Spleen (tissue), 11 donors: ENCODE measurements around the gene MYO1D. TPM values are rescaled to one million over a fixed set of nuclear protein-coding genes. Genes with fewer than 3 reads are reported as not detected.

Source experiments
- DNase-seq: peaks from one replicate; pipeline ENCODE4 v3.0.0-alpha.2; 2020
- H3K27ac ChIP-seq, 8 donors: fragments of 200-600 bp; sonication (generic) in 7 of 8; 1 replicate in 4 of 8; 2 replicates in 4 of 8; pipeline versions ENCODE4 v1.5.0 to v1.8.0; 2016 to 2021; ENCODE audit warnings: inconsistent platforms in 4 of 8, mild to moderate bottlenecking in 4 of 8, moderate library complexity in 1 of 8
- H3K27me3 ChIP-seq, 7 donors: fragments of 200-600 bp; sonication (generic) in 6 of 7; replicated peaks in 1 of 7; 1 replicate in 4 of 7; 2 replicates in 3 of 7; pipeline versions ENCODE4 v1.5.0 to v1.8.0; 2016 to 2021; ENCODE audit warnings: inconsistent platforms in 3 of 7, mild to moderate bottlenecking in 1 of 7
- H3K36me3 ChIP-seq, 6 donors: fragments of 200-600 bp; sonication (generic) in 5 of 6; 1 replicate in 4 of 6; 2 replicates in 2 of 6; pipeline versions ENCODE4 v1.5.0 to v1.8.0; 2016 to 2021; ENCODE audit warnings: inconsistent platforms in 2 of 6
- H3K4me1 ChIP-seq, 6 donors: fragments of 200-600 bp; sonication (generic) in 5 of 6; 1 replicate in 3 of 6; 2 replicates in 3 of 6; pipeline versions ENCODE4 v1.5.0 to v1.8.0; 2016 to 2021; ENCODE audit warnings: inconsistent platforms in 3 of 6
- H3K4me3 ChIP-seq, 8 donors: fragments of 200-600 bp; sonication (generic) in 7 of 8; 1 replicate in 4 of 8; 2 replicates in 4 of 8; pipeline versions ENCODE4 v1.5.0 to v1.8.0; 2016 to 2021; ENCODE audit warnings: inconsistent platforms in 4 of 8, mild to moderate bottlenecking in 4 of 8, moderate library complexity in 2 of 8
- H3K9me3 ChIP-seq, 8 donors: fragments of 200-600 bp; sonication (generic) in 7 of 8; 1 replicate in 4 of 8; 2 replicates in 4 of 8; pipeline versions ENCODE4 v1.5.0 to v1.8.0; 2016 to 2021; ENCODE audit warnings: inconsistent platforms in 4 of 8
- POLR2A ChIP-seq, 3 donors: fragments of 450-650 bp; IDR thresholded peaks; one replicate each; pipeline ENCODE4 v1.5.1; 2017; ENCODE audit warnings: antibody characterized with exemption in 3 of 3, mild to moderate bottlenecking in 1 of 3
- POLR2AphosphoS5 ChIP-seq, 3 donors: sonication (generic); formaldehyde crosslinking; IDR thresholded peaks; one replicate each; pipeline ENCODE4 v1.5.1; 2017; ENCODE audit warnings: antibody characterized with exemption in 3 of 3
- WGBS, 5 donors: extraction: QIAGEN DNeasy Blood & Tissue Kit in 3 of 5; methylation state at CpG; one replicate each; pipeline versions ENCODE4 v1.1.5 to v1.1.7; 2013 to 2018; 5-methylcytosine and 5-hydroxymethylcytosine counted together
- intact Hi-C: fragments of 100-400 bp; cut with DNase I; formaldehyde crosslinking; loops from one replicate; pipeline ENCODE4 v1.15.0; 2023; ENCODE audit warnings: low total_unique reads
- polyA plus RNA-seq, 3 donors: library from polyadenylated mRNA; stranded (reverse); fragments of 200-250 nt; gene quantifications; one replicate each; pipeline ENCODE4 v1.2.1, GENCODE V29; 2013
- total RNA-seq, 7 donors: library from RNA; depleted of rRNA in 3 of 7; stranded (reverse); fragments of >200 nt in 3 of 7; fragmentation: NEBNext Ultra II Directional in 4 of 7; extraction: Animal tissue kit (Norgen Biotek cat#: 25700) in 4 of 7; gene quantifications; one replicate each; pipeline versions ENCODE4 v1.1.0 to v1.2.1, GENCODE V29; 2016 to 2021
- TF ChIP-seq, protein P1 (sequence below), 11 experiments: fragments of 200-600 bp in 7 of 11; fragments of 450-650 bp in 4 of 11; sonication (generic) in 4 of 11; IDR thresholded peaks in 8 of 11; conservative IDR thresholded peaks in 3 of 11; 1 replicate in 7 of 11; 2 replicates in 4 of 11; pipeline versions ENCODE4 v1.4.0 to v1.8.0; 2016 to 2021; ENCODE audit warnings: antibody characterized with exemption in 11 of 11, inconsistent platforms in 4 of 11, mild to moderate bottlenecking in 1 of 11
- donor health status: healthy with polysubstance abuse.
- donor health status: DM: no; HTN: no; CAD: no; lungs with moderate emphysema.
- donor health status: DM: no; HTN: no; CAD: no.
- donor health status: Bipolar disorder and iron deficiency.
- donor health status: healthy.
- donor health status: DM: no; HTN: no; CAD: no.
- donor health status: DM: yes; HTN: yes; CAD: no.

Gene MYO1D
- total and polyA plus RNA-seq, 10 donors: 2.3 to 36.4 (median 23.4) TPM

- H3K9me3 ChIP-seq: no peaks in the 10 kb centered on the region
- peak; percentile 41 to 66 (median 52) for TF ChIP-seq POLR2AphosphoS5 (IDR thresholded peaks at IDR 0.05)
- no peak for TF ChIP-seq POLR2A (IDR thresholded peaks at IDR 0.05)
- peak; percentile 86 for DNase-seq
- 53 to 72% (median 71%) methylated on average over 15 to 21 of the region's 21 CpGs for WGBS, 5 donors
- peaks cover 53 to 94% (median 90%) of the 10 kb centered on the region in 6 donors for H3K4me1 ChIP-seq
- no peaks in the 10 kb centered on the region for H3K27me3 ChIP-seq
- peak overlapping the region in 4 of 8 donors; percentile 4 to 88 (median 38) for H3K4me3 ChIP-seq
- peak overlapping the region; percentile 61 to 92 (median 74) for H3K27ac ChIP-seq
- peaks cover 0 to 40% (median 11%) of the 10 kb centered on the region in 6 donors for H3K36me3 ChIP-seq
- intact Hi-C loops: no loop called here
Measured at GRCh38 chr17:32491371-32492263, 385.3 kb downstream of the MYO1D start.

- peak; percentile 80 for DNase-seq
- TF ChIP-seq, protein P1, sequence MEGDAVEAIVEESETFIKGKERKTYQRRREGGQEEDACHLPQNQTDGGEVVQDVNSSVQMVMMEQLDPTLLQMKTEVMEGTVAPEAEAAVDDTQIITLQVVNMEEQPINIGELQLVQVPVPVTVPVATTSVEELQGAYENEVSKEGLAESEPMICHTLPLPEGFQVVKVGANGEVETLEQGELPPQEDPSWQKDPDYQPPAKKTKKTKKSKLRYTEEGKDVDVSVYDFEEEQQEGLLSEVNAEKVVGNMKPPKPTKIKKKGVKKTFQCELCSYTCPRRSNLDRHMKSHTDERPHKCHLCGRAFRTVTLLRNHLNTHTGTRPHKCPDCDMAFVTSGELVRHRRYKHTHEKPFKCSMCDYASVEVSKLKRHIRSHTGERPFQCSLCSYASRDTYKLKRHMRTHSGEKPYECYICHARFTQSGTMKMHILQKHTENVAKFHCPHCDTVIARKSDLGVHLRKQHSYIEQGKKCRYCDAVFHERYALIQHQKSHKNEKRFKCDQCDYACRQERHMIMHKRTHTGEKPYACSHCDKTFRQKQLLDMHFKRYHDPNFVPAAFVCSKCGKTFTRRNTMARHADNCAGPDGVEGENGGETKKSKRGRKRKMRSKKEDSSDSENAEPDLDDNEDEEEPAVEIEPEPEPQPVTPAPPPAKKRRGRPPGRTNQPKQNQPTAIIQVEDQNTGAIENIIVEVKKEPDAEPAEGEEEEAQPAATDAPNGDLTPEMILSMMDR (IDR thresholded peaks at IDR 0.05 in 8 of 11, conservative IDR thresholded peaks at IDR 0.05 in 3 of 11): no peak
- TF ChIP-seq POLR2A (IDR thresholded peaks at IDR 0.05) (no peak), POLR2AphosphoS5 (IDR thresholded peaks at IDR 0.05) (peak in 2 of 3 donors; percentile 25 to 68)
- 80 to 90% (median 81%) methylated on average over 14 to 16 of the region's 16 CpGs for WGBS, 5 donors
- Histone ChIP-seq H3K9me3 (no peaks in the 10 kb centered on the region), H3K36me3 (peaks cover 0 to 40% (median 11%) of the 10 kb centered on the region in 6 donors), H3K27me3 (no peaks in the 10 kb centered on the region), H3K4me3 (peak overlapping the region; percentile 0 to 88 (median 67)), H3K27ac (peak overlapping the region in 7 of 8 donors; percentile 13 to 92 (median 75)), H3K4me1 (peaks cover 46 to 91% (median 85%) of the 10 kb centered on the region in 6 donors)
- intact Hi-C loops: no loop called here
Measured at GRCh38 chr17:32490101-32490482, 386.8 kb downstream of the MYO1D start.

DNA sequence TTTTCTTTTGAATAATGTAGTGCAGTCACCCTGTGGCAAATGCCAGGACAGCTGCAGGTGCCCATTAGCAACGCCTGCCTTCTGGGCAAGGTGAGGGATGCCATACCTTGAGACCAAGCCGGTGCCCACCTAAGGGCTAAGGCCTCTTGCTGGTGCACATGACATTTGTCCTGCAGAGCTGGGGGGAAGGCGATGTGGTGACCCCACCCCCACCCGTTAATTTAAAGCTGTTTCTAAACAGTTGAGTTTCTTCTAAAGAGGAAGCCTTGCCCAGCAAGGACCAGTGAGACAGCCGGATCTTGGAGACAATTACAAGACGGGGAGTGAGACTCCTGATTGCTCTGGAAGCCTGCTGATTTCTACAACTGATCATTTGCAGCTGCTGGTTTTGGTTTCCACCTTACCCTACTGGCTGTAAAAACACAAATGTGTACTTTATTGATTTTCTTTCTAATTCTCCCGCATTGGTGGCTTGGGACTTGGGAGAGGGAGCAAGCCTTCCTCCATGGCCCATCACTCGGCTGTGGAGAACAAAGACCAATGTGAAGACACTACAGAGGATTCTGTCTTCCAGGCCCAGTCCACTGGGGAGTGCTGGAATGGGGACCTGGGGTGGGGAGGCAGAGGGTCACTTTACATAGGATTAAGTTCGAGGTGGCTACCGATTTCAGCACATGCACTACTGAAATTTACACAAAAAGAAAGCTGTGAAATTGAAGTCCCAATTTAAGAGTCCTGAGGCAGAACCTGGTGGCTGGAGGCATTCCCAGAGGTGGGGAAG, 387.4 kb downstream of the MYO1D start:
- H3K27me3 ChIP-seq: no peaks in the 10 kb centered on the region
- intact Hi-C loops: loop anchor here (5.0 kb wide), 1 partner anchor 263 kb away; no protein-coding TSS in a partner anchor
- H3K4me3 ChIP-seq: peak overlapping the region; percentile 0 to 88 (median 67)
- TF ChIP-seq, protein P1 (IDR thresholded peaks at IDR 0.05 in 8 of 11, conservative IDR thresholded peaks at IDR 0.05 in 3 of 11): no peak
- TF ChIP-seq POLR2AphosphoS5 (IDR thresholded peaks at IDR 0.05): no peak
- TF ChIP-seq POLR2A (IDR thresholded peaks at IDR 0.05): no peak
- no peaks in the 10 kb centered on the region for H3K9me3 ChIP-seq
- peaks cover 40 to 91% (median 80%) of the 10 kb centered on the region in 6 donors for H3K4me1 ChIP-seq
- WGBS, 5 donors: 74 to 84% (median 78%) methylated on average over 8 to 10 of the region's 10 CpGs
- H3K36me3 ChIP-seq: peaks cover 0 to 40% (median 11%) of the 10 kb centered on the region in 6 donors
- DNase-seq: no peak
- H3K27ac ChIP-seq: peak overlapping the region in 7 of 8 donors; percentile 13 to 92 (median 75)

DNA sequence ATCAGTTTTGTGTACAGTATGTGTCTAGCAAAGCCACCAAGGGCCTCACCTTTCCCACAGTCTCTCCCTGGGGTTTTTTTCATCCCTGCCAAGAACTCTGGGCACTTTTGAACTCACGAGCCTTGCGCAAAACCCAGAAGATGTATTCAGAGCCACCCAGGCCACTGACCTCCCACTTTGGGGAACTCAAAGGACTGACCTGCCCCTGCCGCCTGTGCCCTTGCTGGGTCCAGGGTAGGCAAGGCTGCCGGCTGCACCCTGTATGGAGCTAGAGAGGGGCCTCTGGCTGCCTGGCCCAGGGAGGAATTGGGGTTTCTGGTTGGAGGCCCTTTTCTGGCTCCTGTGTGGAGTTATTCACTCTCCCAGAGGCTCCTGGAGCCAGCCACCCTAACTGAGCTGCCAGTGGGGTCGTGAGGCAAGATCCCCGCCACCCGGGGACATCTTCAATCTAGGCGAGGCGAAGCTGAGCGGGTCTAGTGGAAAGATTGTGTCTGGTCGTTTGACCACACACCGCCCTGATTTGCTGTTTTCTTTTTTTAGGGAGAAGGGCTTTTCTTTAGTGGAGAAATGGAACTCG, 388.2 kb downstream of the MYO1D start:
- intact Hi-C loops: loop anchor here (5.0 kb wide), 1 partner anchor 264 kb away; no protein-coding TSS in a partner anchor

More for the DNA sequence above, 388.2 kb downstream of the MYO1D start:
- peaks cover 32 to 91% (median 79%) of the 10 kb centered on the region in 6 donors for H3K4me1 ChIP-seq
- no peaks in the 10 kb centered on the region for H3K27me3 ChIP-seq
- WGBS, 5 donors: 87 to 98% (median 93%) methylated on average over 7 to 13 of the region's 13 CpGs
- peaks cover 0 to 40% (median 11%) of the 10 kb centered on the region in 6 donors for H3K36me3 ChIP-seq
- peak; percentile 82 for DNase-seq
- H3K27ac ChIP-seq: peak overlapping the region in 7 of 8 donors; percentile 16 to 92 (median 75)
- H3K4me3 ChIP-seq: peak overlapping the region in 7 of 8 donors; percentile 53 to 88 (median 68)
- no peaks in the 10 kb centered on the region for H3K9me3 ChIP-seq
- TF ChIP-seq POLR2A (IDR thresholded peaks at IDR 0.05) (no peak), POLR2AphosphoS5 (IDR thresholded peaks at IDR 0.05) (no peak)
- TF ChIP-seq, protein P1 (IDR thresholded peaks at IDR 0.05 in 8 of 11, conservative IDR thresholded peaks at IDR 0.05 in 3 of 11): no peak
